Fibroblast of pulmonary artery (primary cell): ENCODE results near the gene ZNF618.

Experiments used
- DNase-seq: peaks from one replicate; pipeline ENCODE4 v3.0.0-alpha.2; 2010; ENCODE audit warnings: low read depth
- H3K4me3 ChIP-seq: replicated peaks from 2 replicates; pipeline ENCODE4 v1.5.1; 2011; ENCODE audit warnings: low read depth, mild to moderate bottlenecking, control low read depth, low read length, moderate library complexity
- TF ChIP-seq, protein P1 (sequence below): IDR thresholded peaks from 2 replicates; pipeline ENCODE4 v1.5.1; 2011; ENCODE audit warnings: mild to moderate bottlenecking, control low read depth, low read length, inconsistent platforms; ENCODE audit errors: missing control alignments

ZNF618 gene, protein sequence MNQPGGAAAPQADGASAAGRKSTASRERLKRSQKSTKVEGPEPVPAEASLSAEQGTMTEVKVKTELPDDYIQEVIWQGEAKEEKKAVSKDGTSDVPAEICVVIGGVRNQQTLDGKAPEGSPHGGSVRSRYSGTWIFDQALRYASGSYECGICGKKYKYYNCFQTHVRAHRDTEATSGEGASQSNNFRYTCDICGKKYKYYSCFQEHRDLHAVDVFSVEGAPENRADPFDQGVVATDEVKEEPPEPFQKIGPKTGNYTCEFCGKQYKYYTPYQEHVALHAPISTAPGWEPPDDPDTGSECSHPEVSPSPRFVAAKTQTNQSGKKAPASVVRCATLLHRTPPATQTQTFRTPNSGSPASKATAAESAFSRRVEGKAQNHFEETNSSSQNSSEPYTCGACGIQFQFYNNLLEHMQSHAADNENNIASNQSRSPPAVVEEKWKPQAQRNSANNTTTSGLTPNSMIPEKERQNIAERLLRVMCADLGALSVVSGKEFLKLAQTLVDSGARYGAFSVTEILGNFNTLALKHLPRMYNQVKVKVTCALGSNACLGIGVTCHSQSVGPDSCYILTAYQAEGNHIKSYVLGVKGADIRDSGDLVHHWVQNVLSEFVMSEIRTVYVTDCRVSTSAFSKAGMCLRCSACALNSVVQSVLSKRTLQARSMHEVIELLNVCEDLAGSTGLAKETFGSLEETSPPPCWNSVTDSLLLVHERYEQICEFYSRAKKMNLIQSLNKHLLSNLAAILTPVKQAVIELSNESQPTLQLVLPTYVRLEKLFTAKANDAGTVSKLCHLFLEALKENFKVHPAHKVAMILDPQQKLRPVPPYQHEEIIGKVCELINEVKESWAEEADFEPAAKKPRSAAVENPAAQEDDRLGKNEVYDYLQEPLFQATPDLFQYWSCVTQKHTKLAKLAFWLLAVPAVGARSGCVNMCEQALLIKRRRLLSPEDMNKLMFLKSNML

DNA sequence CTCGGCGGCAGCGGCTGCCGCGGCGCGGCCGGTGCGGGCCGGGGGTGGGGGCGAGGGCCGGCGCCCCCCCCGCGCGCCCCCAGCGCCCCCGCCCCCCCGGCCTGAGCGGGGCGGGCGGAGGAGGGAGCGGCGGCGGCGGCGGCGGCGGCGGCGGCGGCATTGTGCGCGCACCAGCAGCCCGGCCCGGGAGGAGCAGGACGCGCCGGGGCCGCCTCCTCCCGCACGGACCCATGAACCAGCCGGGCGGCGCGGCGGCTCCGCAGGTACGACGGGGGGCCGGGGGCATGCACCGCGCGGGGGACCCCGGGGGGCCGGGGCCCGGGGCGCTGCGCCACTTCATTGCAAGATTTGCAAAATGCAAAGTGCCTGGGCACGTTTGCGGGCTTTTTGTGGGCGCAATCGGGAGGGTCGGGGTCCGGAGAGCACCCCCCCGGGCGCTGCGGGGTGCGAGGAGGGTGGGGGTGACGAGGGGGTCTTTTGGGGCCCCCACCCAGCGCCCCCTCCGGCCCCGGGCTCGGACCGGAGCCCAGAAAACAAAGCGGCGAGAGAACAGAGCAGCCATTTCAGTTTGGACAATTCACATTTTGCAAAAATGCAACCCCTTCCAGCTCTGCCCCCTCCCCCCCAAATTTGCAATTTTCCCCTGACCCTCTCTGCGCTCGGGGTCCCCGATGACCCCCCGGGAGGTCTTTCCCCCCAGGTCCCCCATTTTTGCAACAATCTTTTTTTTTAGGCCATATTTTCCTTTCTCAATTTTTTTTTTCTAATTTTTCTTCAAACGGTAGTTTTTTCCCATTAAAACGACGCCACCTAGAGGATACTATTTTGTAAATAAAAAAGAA is at the start of gene ZNF618:
TSS of gene ZNF618 (plus strand) at position 159 of the 842 bp plus-strand sequence. CDS start at position 231, 72 bp downstream.
- DNase-seq: peak; percentile 38
- TF ChIP-seq, protein P1, sequence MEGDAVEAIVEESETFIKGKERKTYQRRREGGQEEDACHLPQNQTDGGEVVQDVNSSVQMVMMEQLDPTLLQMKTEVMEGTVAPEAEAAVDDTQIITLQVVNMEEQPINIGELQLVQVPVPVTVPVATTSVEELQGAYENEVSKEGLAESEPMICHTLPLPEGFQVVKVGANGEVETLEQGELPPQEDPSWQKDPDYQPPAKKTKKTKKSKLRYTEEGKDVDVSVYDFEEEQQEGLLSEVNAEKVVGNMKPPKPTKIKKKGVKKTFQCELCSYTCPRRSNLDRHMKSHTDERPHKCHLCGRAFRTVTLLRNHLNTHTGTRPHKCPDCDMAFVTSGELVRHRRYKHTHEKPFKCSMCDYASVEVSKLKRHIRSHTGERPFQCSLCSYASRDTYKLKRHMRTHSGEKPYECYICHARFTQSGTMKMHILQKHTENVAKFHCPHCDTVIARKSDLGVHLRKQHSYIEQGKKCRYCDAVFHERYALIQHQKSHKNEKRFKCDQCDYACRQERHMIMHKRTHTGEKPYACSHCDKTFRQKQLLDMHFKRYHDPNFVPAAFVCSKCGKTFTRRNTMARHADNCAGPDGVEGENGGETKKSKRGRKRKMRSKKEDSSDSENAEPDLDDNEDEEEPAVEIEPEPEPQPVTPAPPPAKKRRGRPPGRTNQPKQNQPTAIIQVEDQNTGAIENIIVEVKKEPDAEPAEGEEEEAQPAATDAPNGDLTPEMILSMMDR: peak; percentile 30
- H3K4me3 ChIP-seq: peak within 1 kb of the TSS; percentile 70

DNA sequence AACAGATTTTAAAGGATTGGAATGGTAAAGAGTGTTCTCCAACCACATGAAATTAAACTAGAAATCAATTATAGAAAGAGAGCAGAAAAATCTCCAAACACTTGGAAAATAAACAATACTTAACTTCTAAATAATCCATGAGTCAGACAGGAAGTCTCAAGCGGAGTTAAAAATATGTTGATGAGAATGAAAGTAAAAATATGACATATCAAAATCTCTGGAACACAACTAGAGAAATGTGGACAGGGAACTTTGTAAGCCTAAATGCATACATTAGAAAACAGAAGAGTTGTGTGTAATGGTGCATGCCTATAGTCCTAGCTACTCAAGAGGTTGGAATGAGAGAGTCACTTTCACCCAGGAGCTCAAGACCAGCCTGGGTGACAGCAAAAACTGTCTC is 47.9 kb upstream of the ZNF618 start:
- TF ChIP-seq, protein P1: no peak
- no peak for DNase-seq
- no peak overlapping the region for H3K4me3 ChIP-seq

DNA sequence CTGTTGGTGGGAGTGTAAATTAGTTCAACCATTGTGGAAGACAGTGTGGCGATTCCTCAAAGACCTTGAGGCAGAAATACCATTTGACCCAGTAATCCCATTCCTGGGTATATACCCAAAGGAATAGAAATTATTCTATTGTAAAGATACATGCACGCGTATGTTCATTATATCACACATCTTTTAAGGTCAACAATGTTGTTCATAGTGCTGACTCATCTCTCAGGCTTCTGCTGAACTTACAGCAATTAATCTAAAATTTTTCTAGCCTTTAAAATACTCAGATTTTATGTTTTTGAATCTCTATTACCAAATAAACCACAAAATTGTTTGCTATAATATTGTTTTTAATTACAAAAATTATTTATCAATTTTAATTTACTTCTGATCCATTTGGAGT is 38.8 kb upstream of the ZNF618 start:
- no peak for DNase-seq
- no peak overlapping the region for H3K4me3 ChIP-seq
- TF ChIP-seq, protein P1: no peak

DNA sequence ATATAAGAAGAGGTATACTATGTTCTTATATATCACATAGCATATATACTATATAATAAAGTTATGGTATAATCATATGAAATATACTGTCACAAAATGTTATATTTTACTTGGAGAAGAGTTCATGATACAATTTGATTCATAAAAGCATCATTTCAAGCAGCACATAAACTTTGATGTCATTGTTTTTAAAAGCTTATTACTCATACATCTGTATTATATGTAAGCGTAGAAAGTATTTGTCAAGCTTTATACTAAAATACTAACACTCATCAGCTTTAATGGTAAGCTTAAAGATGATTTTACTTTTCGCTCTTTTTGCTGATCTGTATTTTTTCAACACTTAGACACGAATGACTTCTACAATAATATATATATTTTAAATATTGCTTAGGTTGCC is 34.0 kb upstream of the ZNF618 start:
- TF ChIP-seq, protein P1: no peak
- no peak for DNase-seq
- no peak overlapping the region for H3K4me3 ChIP-seq

DNA sequence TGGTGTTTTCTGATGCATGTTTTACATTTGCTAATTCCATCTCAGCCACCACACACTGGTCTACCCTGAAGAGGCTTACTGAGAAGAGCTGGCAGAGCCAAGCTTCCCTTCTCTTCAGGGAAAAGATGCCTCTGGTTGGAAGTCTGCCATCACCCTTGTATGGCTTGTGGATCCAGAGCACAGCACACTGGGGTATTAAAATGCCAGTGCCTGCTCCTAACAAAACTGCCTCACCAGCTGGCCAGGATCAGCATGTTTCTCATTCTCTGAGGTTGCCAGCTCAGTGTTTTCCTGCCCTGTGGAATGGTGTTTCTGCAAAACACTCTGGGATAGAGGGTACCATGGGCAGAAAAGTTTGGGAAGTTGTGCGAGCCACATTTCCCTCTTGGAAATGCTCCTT is 31.6 kb upstream of the ZNF618 start:
- TF ChIP-seq, protein P1: no peak
- no peak overlapping the region for H3K4me3 ChIP-seq
- no peak for DNase-seq

DNA sequence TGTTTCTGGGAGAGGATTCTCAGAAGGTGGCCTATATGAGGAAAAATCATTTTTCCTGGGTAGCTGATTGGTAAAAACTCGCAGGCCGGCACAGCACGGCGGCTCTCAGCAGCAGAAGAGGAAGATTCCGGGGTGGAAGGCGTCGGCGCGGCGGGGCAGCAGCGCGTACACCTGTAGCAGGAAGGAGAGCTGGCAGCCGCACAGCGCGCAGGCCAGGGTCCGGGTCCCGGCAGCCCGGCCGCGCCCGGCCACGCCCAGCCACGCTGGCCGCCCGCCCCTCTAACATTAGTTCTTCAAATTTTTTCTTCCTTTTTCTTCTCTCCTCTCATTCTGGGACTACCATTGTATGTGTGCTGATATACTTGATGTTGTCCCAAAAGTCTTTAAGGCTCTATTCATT is 24.8 kb upstream of the ZNF618 start:
- TF ChIP-seq, protein P1: no peak
- H3K4me3 ChIP-seq: no peak overlapping the region
- no peak for DNase-seq
